Activated T-cell treated with anti-CD3 and anti-CD28 coated beads, Interleukin-2, amount 50 U/mL, for 48 hours (primary cell): ENCODE results near the gene SLC51B.

ENCODE experiments used
- DNase-seq, 2 experiments: peaks; one replicate each; pipeline ENCODE4 v3.0.0-alpha.2; 2020

The SLC51B gene

GRCh38 chr15:65042776-65043327 is 2.3 kb upstream of the SLC51B start:
- no peak for DNase-seq

GRCh38 chr15:65044218-65044617 is 969 bp upstream of the SLC51B start:
- DNase-seq: peak; percentile 24 to 46

DNA sequence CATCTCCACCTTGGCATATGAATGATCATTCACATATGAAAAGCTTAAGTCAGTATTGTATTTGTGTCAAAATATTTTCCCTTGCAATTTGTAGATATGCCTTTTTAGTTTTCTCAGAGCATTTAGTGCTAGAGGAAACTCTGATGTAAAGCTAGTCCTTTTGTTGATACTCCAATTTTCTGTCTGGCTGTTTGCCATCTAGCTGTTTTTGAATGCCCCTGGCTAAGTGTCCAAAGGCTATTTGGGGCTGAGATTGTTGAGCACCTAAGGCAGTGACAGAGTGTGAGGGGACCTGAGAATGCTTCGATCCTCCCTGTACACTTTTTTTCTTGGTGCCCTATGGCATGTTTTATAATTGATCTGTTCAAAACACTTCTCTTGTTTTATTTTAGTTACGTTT is 3.1 kb downstream of the SLC51B start:
- DNase-seq: no peak

DNA sequence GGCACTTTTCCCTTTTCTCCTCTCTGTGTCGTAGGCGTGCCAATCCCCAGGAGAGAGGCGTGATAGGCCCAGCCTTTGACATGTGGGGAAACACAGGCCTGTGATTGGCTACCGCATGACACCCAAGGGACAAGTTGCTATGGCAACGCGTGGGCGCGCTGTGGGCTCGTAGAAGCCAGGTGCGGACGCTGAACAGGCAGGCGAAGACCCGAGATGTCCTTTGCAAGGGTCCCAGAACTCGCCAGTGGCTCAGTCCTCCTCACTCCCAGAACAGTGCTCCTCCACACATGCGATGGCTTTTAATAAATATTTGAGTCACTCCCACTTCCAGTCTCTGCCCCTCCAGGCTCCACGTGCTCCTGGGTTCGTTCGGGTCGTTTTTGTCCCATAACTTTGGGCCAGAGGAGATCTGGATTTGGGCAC is 4.2 kb downstream of the SLC51B start:
- DNase-seq: peak; percentile 90 to 92

- no peak for DNase-seq
Observed at GRCh38 chr15:65050270-65050669, 5.1 kb downstream of the SLC51B start.

GRCh38 chr15:65051266-65051665 is 6.1 kb downstream of the SLC51B start:
- no peak for DNase-seq

GRCh38 chr15:65052956-65053355 is 7.8 kb downstream of the SLC51B start:
- no peak for DNase-seq

DNA sequence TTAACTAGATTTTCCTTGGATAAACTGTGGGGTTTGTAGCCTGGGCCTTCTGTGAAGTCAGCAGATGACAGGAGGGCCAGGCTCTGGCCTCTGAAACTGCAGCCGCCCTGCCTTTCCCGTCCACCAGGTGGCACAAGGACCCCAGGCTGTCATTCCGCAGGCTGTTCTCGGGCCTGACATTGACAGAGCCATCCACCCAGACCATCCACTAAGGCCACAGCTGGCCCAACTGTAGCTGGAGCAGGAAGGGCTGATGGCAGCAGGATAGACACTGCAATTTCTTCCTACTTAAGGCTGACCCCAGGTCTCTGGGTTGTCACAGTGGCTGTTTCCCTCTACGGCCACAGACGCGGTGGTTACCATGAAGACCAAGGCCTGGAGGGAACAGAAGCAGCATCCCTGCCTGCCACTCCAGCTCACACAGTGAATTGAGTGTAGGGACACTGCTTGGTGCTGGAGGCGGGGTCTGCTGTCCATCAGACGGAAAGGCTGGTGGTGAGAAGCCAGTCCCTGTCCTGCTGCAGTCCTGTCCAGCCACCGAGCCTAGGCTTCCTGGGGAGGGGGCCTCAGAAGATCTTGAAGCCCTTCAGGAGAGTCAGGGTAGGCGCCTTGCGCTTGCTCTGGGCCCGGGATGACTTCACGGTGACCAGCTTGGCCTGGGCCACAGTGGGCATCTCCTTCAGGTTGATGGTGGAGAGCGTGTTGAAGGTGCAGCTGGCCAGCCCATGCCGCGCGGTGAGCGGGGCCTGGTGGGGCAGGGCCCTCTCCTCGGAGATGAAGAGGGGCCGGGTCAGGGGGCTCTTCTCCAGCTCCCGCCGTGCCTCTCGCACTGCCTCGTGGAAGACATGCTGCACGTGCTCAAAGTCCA is 9.4 kb downstream of the SLC51B start:
- DNase-seq: peak; percentile 72 to 78

GRCh38 chr15:65055201-65055870 is 10.1 kb downstream of the SLC51B start:
- DNase-seq: no peak

GRCh38 chr15:65056106-65056505 is 10.9 kb downstream of the SLC51B start:
- no peak for DNase-seq

GRCh38 chr15:65056868-65057548 is 11.8 kb downstream of the SLC51B start:
- DNase-seq: no peak

GRCh38 chr15:65057549-65057940 is 12.4 kb downstream of the SLC51B start:
- no peak for DNase-seq

- no peak for DNase-seq
Observed at GRCh38 chr15:65058394-65059368, 13.5 kb downstream of the SLC51B start.

GRCh38 chr15:65059369-65059750 is 14.2 kb downstream of the SLC51B start:
- DNase-seq: no peak

GRCh38 chr15:65059931-65060596 is 14.9 kb downstream of the SLC51B start:
- no peak for DNase-seq

- no peak for DNase-seq
Observed at GRCh38 chr15:65060641-65061397, 15.6 kb downstream of the SLC51B start.

GRCh38 chr15:65062061-65062460 is 16.9 kb downstream of the SLC51B start:
- DNase-seq: no peak

- DNase-seq: no peak
Observed at GRCh38 chr15:65062726-65063125, 17.5 kb downstream of the SLC51B start.

DNA sequence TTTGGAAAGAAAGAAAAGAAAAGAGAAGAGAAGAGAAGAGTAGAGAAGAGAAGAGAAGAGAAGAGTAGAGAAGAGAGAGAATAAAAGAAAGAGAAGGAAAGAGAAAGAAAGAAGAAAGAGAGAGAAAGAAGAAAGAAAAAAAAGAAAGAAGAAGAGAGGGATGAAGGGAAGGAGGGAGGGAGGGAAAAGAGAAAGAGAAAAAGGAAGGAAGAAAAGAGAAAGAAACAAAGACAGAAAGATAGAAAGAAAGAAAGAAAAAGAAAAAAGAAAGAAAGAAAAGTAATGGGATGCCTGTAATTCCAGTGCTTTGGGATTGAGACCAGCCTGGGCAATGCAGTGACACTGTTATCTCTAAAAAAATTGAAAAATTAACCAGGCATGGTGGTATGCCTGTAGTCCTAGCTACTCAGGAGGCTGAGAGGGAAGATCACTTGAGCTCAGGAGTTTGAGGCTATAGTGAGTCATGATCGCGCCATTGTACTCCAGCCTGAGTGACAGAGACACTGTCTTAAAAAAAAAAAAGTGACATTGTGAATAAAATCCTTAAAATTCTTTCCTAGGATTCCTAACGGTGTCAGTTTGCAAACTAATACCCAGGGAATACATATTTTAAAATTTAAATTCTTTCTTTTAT is 20.9 kb downstream of the SLC51B start:
- no peak for DNase-seq

DNA sequence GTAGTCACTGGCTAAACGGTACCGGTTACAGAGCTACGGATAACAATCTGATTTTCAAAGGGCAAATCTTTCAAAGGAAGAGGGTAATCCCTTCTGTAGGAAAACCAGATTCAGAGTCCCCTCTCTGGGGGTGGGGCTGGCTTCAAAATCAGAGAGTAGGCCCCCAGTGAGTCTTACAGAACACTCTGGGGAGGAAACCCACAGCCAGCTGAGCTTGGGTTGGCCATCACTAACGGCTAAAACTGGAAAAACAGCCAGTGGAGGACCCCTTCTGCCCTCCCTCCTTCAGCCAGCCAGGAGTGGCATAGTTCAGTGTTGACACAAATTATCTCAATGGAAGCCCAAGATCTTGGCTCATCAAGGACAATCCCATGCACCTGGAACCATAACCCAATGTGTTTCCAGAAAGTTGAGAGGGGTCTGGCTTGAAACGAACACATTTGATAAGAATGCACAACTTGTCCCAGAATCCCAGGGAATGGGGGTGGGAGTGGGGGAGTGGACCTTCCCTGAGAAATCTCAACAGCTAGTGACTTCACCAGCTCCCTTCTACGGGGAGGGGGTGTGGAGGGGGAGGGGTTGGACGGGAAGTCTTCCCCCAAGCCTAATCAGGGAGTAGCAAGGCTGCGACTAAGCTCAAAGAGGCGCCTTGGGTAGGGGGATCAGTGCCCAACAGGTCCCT is 21.6 kb downstream of the SLC51B start:
- no peak for DNase-seq
